Thoracic aorta (tissue), 2 donors: ENCODE results near the gene MSRB3. TPM values are rescaled to one million over a fixed set of nuclear protein-coding genes. Genes with fewer than 3 reads are reported as not detected.

Experiments
- ATAC-seq: fragments of 150-250 bp; one replicate; pipeline ENCODE4 v1.8.0; 2017; ENCODE audit warnings: low read depth; ENCODE audit not compliant: insufficient number of reproducible peaks, low FRiP score
- DNase-seq: peaks from one replicate; pipeline ENCODE4 v3.0.0-alpha.2; 2020; ENCODE audit warnings: low spot score
- H3K27ac ChIP-seq, 2 donors: fragments of 200-600 bp; sonication (generic); 1 replicate in 1 of 2; 2 replicates in 1 of 2; pipeline ENCODE4 v1.5.1; 2016; ENCODE audit warnings: mild to moderate bottlenecking in 2 of 2, moderate library complexity in 2 of 2
- H3K27me3 ChIP-seq: fragments of 200-600 bp; sonication (generic); replicated peaks from 2 replicates; pipeline ENCODE4 v1.6.0; 2016; ENCODE audit warnings: mild to moderate bottlenecking; ENCODE audit not compliant: insufficient read depth
- H3K36me3 ChIP-seq: fragments of 200-600 bp; sonication (generic); one replicate; pipeline ENCODE4 v1.5.1; 2016
- H3K4me1 ChIP-seq, 2 donors: fragments of 200-600 bp; sonication (generic); 1 replicate in 1 of 2; 2 replicates in 1 of 2; pipeline versions ENCODE4 v1.5.1 to v1.6.0; 2016; ENCODE audit warnings: low read depth in 2 of 2, mild to moderate bottlenecking in 1 of 2; ENCODE audit not compliant: control insufficient read depth in 1 of 2
- H3K4me3 ChIP-seq: fragments of 200-600 bp; sonication (generic); 2 replicates; pipeline ENCODE4 v1.5.1; 2016; ENCODE audit warnings: mild to moderate bottlenecking
- H3K9me3 ChIP-seq: fragments of 200-600 bp; sonication (generic); 2 replicates; pipeline ENCODE4 v1.5.1; 2016
- total RNA-seq, 2 donors: library from RNA; depleted of rRNA; stranded (reverse); fragments of >200 nt; gene quantifications; one replicate each; pipeline versions ENCODE4 v1.1.0 to v1.2.3, GENCODE V29; 2016
- TF ChIP-seq, protein P1 (sequence below): fragments of 200-600 bp; sonication (generic); IDR thresholded peaks from one replicate; pipeline ENCODE4 v1.5.1; 2019; ENCODE audit warnings: antibody characterized with exemption

The MSRB3 gene
- total RNA-seq, 2 donors from 2014 or later, result 221 to 232 TPM

DNA sequence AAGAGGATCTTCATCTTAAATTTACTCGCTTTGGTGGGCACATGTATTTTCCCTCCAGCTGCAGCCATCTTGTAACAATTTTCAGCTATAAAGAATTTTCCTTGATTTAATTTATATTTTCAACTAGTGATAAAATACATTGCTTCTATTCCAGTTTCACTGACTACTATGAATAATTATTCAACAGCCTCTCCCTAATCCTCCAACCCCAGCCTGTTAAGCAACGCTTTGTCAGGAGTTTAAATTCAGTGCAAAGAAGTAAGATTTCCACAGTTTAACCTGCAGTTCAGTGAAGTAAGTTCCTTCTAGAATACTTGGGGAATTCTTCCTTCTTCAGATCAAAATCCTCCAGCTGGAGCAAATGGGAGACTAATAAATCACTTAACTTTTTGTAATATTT, 180.2 kb downstream of the MSRB3 start:
- TF ChIP-seq, protein P1, sequence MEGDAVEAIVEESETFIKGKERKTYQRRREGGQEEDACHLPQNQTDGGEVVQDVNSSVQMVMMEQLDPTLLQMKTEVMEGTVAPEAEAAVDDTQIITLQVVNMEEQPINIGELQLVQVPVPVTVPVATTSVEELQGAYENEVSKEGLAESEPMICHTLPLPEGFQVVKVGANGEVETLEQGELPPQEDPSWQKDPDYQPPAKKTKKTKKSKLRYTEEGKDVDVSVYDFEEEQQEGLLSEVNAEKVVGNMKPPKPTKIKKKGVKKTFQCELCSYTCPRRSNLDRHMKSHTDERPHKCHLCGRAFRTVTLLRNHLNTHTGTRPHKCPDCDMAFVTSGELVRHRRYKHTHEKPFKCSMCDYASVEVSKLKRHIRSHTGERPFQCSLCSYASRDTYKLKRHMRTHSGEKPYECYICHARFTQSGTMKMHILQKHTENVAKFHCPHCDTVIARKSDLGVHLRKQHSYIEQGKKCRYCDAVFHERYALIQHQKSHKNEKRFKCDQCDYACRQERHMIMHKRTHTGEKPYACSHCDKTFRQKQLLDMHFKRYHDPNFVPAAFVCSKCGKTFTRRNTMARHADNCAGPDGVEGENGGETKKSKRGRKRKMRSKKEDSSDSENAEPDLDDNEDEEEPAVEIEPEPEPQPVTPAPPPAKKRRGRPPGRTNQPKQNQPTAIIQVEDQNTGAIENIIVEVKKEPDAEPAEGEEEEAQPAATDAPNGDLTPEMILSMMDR, result no peak
- H3K9me3 ChIP-seq, result no peaks in the 10 kb centered on the region
- H3K4me3 ChIP-seq, result no peak overlapping the region
- H3K4me1 ChIP-seq, result no peaks in the 10 kb centered on the region
- H3K27ac ChIP-seq, result no peak overlapping the region
- peaks cover 20% of the 10 kb centered on the region for H3K36me3 ChIP-seq
- no peak for ATAC-seq
- H3K27me3 ChIP-seq, result no peaks in the 10 kb centered on the region
- DNase-seq, result no peak

DNA sequence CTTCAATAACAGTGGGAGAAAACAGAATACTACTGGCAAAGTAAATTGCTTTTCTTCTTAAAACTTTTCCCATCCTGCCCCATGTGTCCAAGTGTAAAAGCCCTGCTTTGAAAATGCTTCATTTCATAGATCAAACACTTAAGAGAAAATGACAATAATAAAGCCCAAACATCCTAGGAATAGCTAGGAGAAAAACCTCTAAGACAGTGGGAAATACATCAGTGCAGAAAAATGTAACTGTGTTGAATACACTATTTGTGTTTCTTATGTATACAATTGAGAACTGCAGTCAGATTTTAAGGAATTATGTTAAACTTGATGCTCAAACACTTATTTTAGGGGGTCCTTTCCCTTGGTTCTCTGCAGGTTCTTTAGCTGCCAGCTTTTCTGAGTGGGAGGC, 181.1 kb downstream of the MSRB3 start:
- H3K4me1 ChIP-seq, result peaks cover 0 to 4% of the 10 kb centered on the region in 2 donors
- no peak overlapping the region for H3K27ac ChIP-seq
- H3K9me3 ChIP-seq, result no peaks in the 10 kb centered on the region
- H3K4me3 ChIP-seq, result no peak overlapping the region
- DNase-seq (no peak), ATAC-seq (no peak)
- TF ChIP-seq, protein P1, result no peak
- no peaks in the 10 kb centered on the region for H3K27me3 ChIP-seq
- H3K36me3 ChIP-seq, result peaks cover 19% of the 10 kb centered on the region

DNA sequence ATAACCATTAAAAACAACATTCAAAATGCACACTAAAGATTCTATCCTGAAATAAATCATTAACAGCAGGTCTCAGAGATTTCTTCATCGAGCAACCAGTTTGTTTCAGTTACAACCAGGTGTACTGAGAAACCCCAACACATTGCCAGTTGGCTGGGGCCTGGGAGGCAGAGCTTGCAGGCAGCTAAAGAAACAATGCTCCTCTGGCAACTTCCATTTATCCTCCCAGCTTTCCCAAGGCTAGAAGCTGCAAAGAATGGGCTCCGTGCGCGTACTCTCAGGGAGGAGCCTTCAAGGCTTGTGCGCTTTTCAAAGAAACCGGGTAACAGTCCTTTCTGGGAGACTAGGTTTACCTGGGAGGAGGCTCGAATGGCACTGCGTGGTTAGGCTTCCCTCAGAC, 181.6 kb downstream of the MSRB3 start:
- Histone ChIP-seq H3K4me3 (no peak overlapping the region), H3K9me3 (no peaks in the 10 kb centered on the region), H3K4me1 (peaks cover 0 to 9% of the 10 kb centered on the region in 2 donors), H3K27ac (no peak overlapping the region), H3K27me3 (no peaks in the 10 kb centered on the region), H3K36me3 (peaks cover 19% of the 10 kb centered on the region)
- no peak for DNase-seq
- TF ChIP-seq, protein P1, result no peak
- ATAC-seq, result no peak

DNA sequence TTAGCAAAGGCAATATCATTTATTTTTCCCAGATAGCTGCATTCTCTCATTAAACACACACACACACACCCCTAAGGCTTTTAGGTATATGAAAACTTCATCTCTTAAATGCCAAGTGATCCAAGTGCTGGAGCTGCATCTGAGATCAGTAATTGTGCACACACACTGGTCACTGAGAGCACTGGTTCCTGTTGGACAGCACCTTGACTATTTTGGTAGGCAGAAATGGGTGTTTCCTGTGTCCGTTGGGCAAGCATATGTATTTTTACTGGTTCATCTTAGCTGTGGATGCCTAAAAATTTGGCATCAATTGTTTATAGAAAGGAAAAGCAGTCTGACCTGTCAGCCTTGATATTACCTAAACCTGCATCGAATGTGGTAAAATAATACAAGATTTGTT, 182.5 kb downstream of the MSRB3 start:
- DNase-seq (no peak), ATAC-seq (no peak)
- H3K36me3 ChIP-seq, result peaks cover 19% of the 10 kb centered on the region
- H3K27me3 ChIP-seq, result no peaks in the 10 kb centered on the region
- H3K4me3 ChIP-seq, result no peak overlapping the region
- peaks cover 0 to 13% of the 10 kb centered on the region in 2 donors for H3K4me1 ChIP-seq
- H3K27ac ChIP-seq, result no peak overlapping the region
- H3K9me3 ChIP-seq, result no peaks in the 10 kb centered on the region
- TF ChIP-seq, protein P1, result no peak

DNA sequence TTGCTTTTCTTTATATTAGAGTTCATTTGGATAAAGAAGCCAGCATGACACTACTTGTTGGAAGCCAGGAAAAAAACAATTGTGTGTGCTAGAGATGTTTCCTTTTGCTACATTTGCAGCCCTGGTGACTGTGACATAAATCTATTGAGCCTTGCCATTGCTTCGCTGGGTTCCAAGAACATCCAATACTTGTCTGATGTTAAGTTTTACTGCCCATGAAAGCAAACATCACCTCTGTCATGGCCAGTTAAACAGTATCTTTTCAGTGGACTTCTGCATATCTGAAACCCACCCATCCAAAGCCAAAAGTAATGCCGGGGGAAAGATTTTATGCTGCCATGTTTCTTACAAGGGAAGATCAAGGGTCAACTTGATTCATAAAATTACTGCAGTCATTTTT, 184.0 kb downstream of the MSRB3 start:
- Histone ChIP-seq H3K27ac (no peak overlapping the region), H3K36me3 (peaks cover 16% of the 10 kb centered on the region), H3K4me1 (peaks cover 0 to 13% of the 10 kb centered on the region in 2 donors), H3K9me3 (no peaks in the 10 kb centered on the region), H3K4me3 (no peak overlapping the region), H3K27me3 (no peaks in the 10 kb centered on the region)
- ATAC-seq, result no peak
- no peak for DNase-seq
- TF ChIP-seq, protein P1, result no peak
